RWPE2 (cell line): ENCODE measurements around the gene KASH5.
"Not testable (repeated sequence)": the region's sequence is repeated elsewhere in the genome, so short reads cannot be mapped to it uniquely, and the experiment has no call there.

Experiments used
- ATAC-seq: fragments of 200-7000 bp; cut with Tn5 transposase; 3 replicates; pipeline ENCODE4 v1.9.1; 2021; ENCODE audit warnings: low read depth
- DNase-seq: peaks from one replicate; pipeline ENCODE4 v3.0.0-alpha.2; 2020; ENCODE audit warnings: low spot score
- H3K27ac ChIP-seq: fragments of 450-650 bp; 2 replicates; pipeline ENCODE4 v1.5.1; 2017; ENCODE audit warnings: mild to moderate bottlenecking; ENCODE audit not compliant: poor library complexity, severe bottlenecking
- H3K27me3 ChIP-seq: fragments of 250-450 bp; sonication (Bioruptor Pico); 2 replicates; pipeline ENCODE4 v1.5.1; 2021; ENCODE audit warnings: mild to moderate bottlenecking, moderate library complexity; ENCODE audit not compliant: insufficient read depth, poor library complexity, severe bottlenecking
- H3K36me3 ChIP-seq: fragments of 250-450 bp; sonication (Bioruptor Pico); 2 replicates; pipeline ENCODE4 v1.5.1; 2020; ENCODE audit warnings: low read depth, mild to moderate bottlenecking, moderate library complexity
- H3K4me1 ChIP-seq: fragments of 250-450 bp; sonication (Bioruptor Pico); 2 replicates; pipeline ENCODE4 v1.5.1; 2021; ENCODE audit warnings: mild to moderate bottlenecking, moderate library complexity; ENCODE audit not compliant: insufficient read depth, poor library complexity, severe bottlenecking
- H3K4me3 ChIP-seq: fragments of 250-450 bp; sonication (Bioruptor Pico); 2 replicates; pipeline ENCODE4 v1.5.1; 2021; ENCODE audit warnings: mild to moderate bottlenecking, moderate library complexity; ENCODE audit not compliant: severe bottlenecking
- H3K9me3 ChIP-seq: fragments of 250-450 bp; sonication (Bioruptor Pico); 2 replicates; pipeline ENCODE4 v1.5.1; 2021; ENCODE audit warnings: mild to moderate bottlenecking, moderate library complexity; ENCODE audit not compliant: severe bottlenecking
- CTCF ChIP-seq: fragments of 450-650 bp; IDR thresholded peaks from one replicate; pipeline ENCODE4 v1.5.1; 2017; ENCODE audit warnings: mild to moderate bottlenecking, moderate library complexity; ENCODE audit not compliant: poor library complexity, severe bottlenecking

KASH5 gene

DNA sequence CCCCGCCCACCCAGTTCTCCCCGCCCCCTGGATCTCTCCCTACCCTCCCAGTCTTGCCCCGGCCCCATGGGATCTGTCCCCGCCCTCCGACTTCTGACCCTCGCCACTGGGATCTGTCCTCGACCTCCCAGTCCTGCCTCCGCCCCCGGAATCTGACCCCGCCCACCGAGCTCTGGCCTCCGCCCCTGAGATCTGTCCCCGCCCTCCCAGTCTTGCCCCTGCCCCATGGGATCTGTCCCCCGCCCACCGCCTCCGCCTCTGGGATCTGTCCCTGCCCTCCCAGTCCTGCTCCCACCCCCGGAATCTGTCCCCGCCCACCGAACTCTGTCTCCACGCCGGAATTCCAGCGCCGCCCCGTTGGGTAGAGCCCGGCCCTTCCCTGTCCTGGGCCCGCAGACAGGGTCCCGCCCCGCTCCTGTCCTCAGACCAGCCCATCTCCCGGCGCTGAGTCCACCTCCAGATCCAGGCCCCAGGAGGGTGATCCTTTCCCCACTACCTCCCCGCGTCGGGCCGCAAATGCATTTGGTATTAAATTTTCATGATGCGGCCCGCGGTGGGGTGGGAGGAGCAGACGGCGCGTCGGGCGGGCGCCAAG is 54.8 kb downstream of the KASH5 start:
- Histone ChIP-seq H3K9me3 (no peaks in the 10 kb centered on the region), H3K27ac (peak overlapping the region; percentile 41), H3K27me3 (peaks cover 45% of the 10 kb centered on the region), H3K36me3 (peaks cover 8% of the 10 kb centered on the region), H3K4me1 (no peaks in the 10 kb centered on the region), H3K4me3 (peak overlapping the region; percentile 41)
- ATAC-seq (peak; percentile 78), DNase-seq (peak; percentile 98)
- TF ChIP-seq CTCF: no peak

DNA sequence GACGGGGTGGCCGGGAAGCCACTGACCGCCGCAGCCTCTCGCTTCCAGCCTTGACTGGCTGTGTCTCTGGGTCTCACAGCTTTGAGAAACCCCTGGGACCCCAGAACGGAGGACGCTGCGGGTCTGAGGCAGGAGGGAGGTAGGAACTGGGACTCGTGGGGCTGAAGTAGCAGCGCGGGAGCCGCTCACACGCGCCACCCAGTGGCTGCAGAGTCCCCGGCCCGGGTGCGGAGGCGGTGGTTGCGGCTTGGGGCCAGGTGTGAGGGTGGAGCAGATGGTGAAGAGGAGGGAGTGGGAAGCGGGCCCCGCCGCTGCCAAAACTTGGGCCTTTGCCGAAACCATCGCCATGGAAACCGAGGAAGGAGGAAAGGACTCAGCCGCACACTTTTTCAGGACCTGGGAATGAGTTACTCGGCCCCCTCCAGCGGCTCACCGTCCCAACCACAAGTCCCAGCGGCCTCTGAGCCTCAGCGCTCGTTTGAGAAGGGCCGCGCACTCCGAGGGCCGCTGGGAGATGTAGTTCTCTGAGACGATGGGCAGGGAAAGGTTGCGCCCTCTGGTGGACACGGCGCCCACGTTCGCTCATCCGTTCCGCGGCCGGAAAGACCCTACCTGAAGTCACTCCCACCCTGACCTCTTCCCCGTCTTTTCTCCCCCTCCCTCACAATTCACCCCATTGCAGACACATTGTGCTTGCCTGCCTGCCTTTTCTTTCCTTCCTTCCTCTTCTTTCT is 55.5 kb downstream of the KASH5 start:
- peak overlapping the region; percentile 41 for H3K4me3 ChIP-seq
- TF ChIP-seq CTCF: peak; percentile 98
- no peaks in the 10 kb centered on the region for H3K4me1 ChIP-seq
- H3K27ac ChIP-seq: peak overlapping the region; percentile 41
- peak; percentile 96 for DNase-seq
- H3K27me3 ChIP-seq: peaks cover 38% of the 10 kb centered on the region
- ATAC-seq: peak; percentile 75
- H3K36me3 ChIP-seq: peaks cover 11% of the 10 kb centered on the region
- no peaks in the 10 kb centered on the region for H3K9me3 ChIP-seq

DNA sequence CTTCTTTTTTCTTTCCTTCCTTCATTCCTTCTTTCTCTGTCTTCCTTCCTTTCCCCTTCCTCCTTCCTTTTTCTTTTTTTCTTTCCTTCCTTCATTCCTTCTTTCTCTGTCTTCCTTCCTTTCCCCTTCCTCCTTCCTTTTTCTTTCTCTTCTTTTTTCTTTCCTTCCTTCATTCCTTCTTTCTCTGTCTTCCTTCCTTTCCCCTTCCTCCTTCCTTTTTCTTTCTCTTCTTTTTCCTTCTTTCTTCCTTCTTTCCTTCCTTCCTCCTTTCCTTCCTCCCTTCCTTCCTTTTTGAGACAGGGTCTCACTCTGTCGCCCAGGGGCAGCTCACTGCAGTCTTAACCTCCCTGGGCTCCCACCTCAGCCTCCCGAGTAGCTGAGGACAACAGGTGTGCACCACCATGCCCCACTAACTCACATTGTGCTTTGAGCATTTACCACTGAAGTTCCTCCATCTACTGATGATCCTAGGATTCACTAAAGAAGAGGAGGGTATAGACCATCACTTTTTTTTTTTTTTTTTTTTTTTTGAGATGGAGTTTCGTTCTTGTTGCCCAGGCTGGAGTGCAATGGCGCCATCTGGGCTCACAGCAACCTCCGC is 56.2 kb downstream of the KASH5 start:
- not testable (repeated sequence) for H3K4me1 ChIP-seq, DNase-seq, H3K9me3 ChIP-seq, H3K4me3 ChIP-seq, H3K27ac ChIP-seq, ATAC-seq
- peaks cover 31% of the 10 kb centered on the region for H3K27me3 ChIP-seq
- peaks cover 15% of the 10 kb centered on the region for H3K36me3 ChIP-seq

DNA sequence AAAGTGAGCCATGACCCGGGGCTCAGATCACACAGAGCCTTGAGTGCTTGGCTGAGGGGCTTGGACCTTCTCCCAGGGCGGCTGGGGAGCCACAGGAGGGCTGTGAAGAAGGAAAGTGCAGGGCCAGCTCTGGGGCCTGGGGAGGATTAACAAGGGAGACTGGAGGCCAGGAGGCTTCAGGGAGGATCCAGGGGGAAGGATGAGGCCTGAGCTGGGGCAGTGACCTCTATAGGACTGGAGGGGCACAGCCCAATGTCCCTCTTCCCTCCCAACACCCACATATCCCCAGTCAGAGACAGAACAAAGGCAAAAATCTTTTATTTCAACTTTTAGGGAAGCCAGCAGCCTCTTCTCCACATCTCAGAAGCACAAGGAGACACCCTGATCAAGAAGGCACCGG is 57.9 kb downstream of the KASH5 start:
- Histone ChIP-seq H3K36me3 (peaks cover 24% of the 10 kb centered on the region), H3K9me3 (no peaks in the 10 kb centered on the region), H3K27me3 (peaks cover 13% of the 10 kb centered on the region), H3K4me3 (no peak overlapping the region), H3K4me1 (no peaks in the 10 kb centered on the region), H3K27ac (no peak overlapping the region)
- DNase-seq (no peak), ATAC-seq (no peak)
- no peak for TF ChIP-seq CTCF

GRCh38 chr19:49447485-49448431 is 59.7 kb downstream of the KASH5 start:
- ATAC-seq: no peak

More at GRCh38 chr19:49447485-49448431, 59.7 kb downstream of the KASH5 start:
- DNase-seq: no peak
- no peaks in the 10 kb centered on the region for H3K9me3 ChIP-seq
- H3K27ac ChIP-seq: no peak overlapping the region
- peaks cover 24% of the 10 kb centered on the region for H3K36me3 ChIP-seq
- no peak overlapping the region for H3K4me3 ChIP-seq
- TF ChIP-seq CTCF: no peak
- H3K4me1 ChIP-seq: no peaks in the 10 kb centered on the region
- no peaks in the 10 kb centered on the region for H3K27me3 ChIP-seq
